Cortex of kidney (tissue), 1 donor: ENCODE results near the gene GRM1.

Experiments used
- DNase-seq: peaks from one replicate; lab custom pipeline; 2025; lab: John Stamatoyannopoulos, UW

The GRM1 gene

GRCh38 chr6:146028851-146029572, at the start of gene GRM1:
Gene GRM1, plus strand, starts transcription at chr6:146029062. Its CDS starts 456 bp downstream, at chr6:146029518.
- no peak for DNase-seq

DNA sequence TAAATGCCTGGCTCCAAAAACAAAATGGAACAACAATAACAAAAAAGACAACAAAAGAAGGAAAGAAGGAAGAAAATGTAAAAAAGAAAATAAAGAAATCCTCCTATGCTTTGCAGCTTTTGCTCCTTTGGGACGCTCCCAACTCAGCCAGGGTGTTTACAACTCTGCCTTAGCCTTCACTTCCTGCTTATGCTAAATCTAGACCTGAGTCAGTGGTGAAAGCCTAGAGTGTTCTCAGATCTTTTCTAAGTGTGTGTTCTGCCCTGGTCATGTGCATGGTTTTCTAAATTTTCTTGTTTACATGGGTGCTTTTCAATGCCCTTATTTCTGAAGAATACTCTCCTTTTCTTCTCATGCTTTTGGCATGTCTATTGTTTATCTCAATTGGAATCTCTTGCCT, 19.5 kb upstream of the GRM1 start:
- no peak for DNase-seq

GRCh38 chr6:146014233-146014632, 14.6 kb upstream of the GRM1 start:
- DNase-seq: no peak

DNA sequence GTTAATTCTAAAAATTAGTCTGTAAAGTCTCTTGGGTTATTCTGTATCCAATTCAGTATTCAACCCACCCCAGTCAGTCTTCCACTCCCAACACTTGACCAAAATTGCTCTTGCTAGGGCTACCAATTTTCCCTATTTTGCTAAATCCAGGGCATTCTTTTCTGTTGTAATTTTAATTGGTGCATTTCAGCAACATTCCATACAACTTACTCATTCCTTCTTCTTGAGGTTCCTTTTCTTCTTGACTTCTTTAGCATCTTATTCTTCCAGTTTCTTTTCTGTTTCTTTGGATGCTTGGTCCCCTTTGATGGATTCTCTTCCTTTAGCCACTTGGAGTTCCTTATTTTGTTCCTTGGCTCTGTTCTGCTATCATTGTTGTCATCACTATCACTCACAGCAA, 11.2 kb upstream of the GRM1 start:
- DNase-seq: no peak

DNA sequence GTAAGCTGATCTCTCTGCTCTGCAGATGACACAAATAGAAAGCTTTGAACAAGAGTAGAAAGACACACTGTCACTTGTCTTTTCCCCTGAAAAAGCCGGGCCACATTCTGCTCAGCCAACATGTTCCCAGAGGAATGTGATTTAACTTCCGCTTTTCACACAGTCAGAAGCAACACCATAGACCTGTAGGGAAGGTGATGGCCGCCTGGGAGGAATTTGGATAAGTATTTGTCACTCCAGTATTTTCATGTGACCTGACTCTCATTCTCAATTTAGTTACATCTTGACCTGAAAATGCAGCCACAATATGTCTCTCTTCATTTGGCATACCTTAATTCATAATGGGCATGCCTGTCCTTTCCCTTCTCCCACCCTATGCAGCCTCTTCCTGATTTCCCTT, 2.0 kb upstream of the GRM1 start:
- DNase-seq: no peak

DNA sequence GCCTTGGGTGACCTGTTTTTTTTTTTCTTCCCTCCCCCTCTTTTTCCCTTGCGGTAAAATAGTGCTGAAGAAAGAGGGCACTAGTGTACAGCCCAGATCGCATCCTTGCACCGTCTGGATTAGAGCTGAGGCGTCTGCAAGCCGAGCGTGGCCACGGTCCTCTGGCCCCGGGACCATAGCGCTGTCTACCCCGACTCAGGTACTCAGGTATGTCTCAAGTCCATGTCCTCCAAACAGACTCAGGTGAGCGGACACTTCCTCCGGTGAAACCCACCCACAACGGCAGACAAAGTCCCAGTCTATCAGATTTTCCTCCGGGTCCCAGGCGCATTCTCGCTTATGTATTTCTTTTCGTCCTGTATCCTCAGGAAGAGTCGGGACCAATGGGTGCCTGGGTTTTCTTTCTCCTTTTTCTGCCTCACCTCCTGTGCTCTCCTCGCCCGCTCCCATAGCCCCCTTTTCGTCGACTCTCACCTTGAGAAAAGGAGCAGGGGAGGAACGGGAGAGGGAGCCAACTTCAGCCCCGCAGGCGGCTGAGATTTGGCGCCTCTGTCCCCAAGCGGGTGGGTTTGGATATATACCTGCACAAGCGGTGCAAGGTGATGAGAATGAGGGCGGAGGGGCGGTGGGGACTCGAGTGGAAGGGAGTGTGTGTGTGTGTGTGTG, 1.1 kb upstream of the GRM1 start:
- no peak for DNase-seq

GRCh38 chr6:146028252-146028795, 538 bp upstream of the GRM1 start:
- no peak for DNase-seq

- DNase-seq: no peak
Observed at GRCh38 chr6:146029573-146030184, 817 bp downstream of the GRM1 start.

DNA sequence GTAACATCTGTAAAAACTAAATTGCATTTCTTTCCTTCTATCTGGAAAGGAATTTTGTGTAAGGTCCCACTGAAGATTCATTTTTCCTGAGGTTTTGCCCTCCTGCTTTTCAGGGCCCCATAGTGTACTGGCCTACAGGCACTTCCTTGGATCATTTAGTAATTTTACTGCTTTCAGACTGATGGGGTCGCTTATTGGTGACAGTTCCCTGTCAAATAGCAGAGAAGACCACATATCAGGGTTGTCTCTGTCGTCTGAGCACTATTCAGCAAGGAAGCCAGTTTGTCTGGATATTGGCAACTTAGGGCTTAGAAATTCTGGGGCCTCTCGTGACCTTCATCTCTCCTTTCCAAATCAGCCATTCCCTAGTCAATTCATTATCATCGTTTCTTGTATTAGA, 3.5 kb downstream of the GRM1 start:
- no peak for DNase-seq

DNA sequence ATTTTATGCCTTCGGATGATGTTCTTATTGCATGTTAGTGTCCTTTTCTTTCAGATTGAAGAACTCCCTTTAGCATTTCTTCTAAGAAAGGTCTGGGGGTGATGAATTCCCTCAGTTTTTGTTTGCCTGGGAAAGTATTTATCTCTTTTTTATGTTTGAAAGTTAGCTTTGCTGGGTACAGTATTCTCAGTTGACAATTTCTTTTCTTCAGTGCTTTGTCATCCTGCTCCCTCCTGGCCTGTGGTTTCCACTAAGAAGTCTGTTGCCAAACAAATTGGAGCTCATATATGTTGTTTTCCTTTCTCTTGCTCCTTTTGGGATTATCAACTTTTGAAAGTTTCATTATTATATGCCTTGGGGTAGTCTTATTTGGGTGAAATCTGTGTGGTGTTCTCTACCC, 11.5 kb downstream of the GRM1 start:
- DNase-seq: no peak

DNA sequence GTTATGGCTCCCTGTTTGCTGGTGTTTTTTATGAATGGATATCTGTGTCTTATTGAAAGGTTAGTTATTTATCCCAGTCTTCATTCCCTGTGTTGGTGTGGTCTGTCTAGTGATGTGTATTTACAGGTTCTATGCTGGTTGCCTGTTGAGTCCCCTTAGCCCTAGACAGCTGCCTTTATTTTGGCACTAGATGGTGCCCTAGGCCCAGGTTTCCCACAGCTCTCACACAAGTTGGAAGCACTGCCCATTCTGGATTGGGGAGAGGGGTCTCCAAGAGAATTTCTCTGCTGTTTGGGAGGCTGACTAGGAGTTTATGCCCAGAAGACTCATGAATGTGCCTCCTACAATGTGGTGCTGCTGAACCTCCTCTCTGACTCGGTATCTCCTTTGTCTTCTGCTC, 12.4 kb downstream of the GRM1 start:
- no peak for DNase-seq

DNA sequence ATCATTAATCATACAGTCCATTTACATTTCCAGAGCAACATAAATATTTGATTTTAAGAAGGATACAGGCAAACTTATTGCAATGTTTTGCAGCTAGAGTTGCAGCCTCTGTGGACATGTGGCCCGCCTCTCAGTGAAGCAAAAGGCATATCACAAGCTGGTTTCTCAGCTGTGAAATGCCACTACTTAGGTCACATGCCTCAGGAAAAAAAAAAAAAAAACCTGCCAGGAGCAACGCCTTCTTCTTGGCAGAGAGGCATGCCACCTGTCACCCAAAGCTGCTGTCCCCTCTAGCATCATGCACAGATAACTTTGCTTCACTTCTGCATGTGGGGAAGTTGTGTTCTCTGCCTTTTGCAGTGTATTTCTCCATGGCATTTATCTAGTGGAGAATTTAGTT, 18.5 kb downstream of the GRM1 start:
- no peak for DNase-seq

- no peak for DNase-seq
Observed at GRCh38 chr6:146050168-146050567, 21.3 kb downstream of the GRM1 start.

DNA sequence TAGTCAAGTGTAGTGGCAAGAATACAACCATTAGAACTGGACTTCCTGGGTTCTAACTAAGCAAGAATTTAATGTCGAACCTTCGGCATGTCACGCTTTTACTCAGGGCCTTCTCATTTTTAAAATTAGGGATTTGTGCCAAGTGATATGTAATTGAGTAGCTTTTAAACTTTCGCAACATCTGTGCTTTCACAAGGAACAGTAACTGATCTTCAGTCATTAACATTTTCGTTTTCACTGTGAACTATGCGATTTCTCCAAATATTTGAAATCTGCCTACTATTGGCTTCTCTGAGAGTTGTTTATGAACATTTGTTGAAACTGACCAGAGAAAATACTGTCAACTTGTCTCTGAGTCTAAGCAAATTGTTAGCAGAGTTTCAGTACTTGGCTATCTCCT, 27.6 kb downstream of the GRM1 start:
- no peak for DNase-seq

DNA sequence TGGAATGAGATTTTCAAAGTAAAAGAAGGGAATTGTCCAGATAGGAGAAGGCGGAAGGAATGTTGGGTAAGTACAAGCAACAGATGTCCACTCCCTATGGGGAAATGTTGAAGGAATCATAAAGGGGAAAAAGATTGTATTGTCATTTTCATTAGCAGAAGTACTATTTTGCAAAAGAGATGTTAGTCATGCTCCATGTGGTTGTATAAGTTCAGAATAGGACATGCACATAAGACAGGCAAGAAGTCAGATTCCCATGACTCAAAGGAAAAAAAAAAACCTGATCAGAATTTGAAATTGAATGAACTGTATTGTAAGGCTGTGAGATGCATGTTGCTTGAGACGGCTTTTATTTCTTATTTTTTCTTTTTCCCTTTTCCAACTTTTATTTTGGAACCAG, 36.8 kb downstream of the GRM1 start:
- DNase-seq: no peak

DNA sequence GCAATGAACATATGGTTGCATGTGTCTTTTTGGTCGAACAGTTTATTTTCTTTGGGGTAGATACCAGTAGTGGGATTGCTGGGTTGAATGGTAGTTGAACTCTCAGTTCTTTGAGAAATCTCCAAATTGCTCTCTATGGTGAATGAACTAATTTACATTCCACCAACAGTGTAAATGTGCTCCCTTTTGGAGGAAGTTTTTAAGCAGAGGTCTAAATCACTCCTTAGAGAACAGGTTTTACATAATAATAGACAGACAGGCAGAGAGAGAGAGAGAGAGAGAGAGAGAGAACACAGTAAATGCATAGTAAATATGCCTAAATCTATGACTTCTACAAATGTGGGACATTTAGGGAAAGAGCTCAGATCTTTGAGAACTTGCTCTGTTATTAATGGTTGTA, 37.6 kb downstream of the GRM1 start:
- no peak for DNase-seq

DNA sequence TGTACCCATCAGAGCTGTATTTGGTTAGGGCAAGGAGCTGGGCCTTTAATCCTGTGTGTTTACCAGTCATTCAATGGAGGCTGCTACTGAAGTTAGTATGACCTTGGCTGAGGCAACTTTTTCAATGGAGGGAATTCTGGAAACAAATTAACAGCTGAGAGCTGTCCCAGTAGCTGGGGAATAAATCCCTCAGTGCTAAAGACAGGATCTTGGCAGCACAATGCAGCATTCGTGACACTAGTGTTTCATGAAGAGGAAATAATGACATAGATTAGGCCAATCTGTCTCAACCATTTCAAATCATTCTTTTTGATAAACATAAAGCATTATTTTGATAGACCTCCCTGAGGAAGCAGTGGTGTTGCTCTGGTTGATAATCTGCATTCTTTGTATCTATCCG, 42.9 kb downstream of the GRM1 start:
- no peak for DNase-seq

GRCh38 chr6:146077992-146078391, 49.1 kb downstream of the GRM1 start:
- no peak for DNase-seq

DNA sequence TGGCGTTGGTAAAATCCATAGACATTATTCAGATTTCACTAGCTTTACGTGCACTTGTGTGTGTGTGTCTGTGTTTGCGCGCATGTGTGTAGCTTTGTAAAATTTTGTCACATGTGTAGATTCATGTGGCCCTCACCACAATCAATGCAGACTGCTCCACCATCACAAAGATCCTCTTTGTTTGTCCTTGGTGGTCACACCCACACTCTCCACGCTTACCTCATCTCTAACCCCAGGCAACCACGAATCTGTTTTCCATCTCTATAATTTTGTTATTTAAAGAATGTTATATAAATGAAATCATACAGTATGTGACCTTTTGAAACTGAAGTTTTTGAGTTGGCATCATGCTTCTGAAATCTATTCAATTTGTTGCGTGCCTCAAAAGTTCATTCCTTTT, 58.5 kb downstream of the GRM1 start:
- DNase-seq: no peak

- DNase-seq: no peak
Observed at GRCh38 chr6:146090474-146090873, 61.6 kb downstream of the GRM1 start.

DNA sequence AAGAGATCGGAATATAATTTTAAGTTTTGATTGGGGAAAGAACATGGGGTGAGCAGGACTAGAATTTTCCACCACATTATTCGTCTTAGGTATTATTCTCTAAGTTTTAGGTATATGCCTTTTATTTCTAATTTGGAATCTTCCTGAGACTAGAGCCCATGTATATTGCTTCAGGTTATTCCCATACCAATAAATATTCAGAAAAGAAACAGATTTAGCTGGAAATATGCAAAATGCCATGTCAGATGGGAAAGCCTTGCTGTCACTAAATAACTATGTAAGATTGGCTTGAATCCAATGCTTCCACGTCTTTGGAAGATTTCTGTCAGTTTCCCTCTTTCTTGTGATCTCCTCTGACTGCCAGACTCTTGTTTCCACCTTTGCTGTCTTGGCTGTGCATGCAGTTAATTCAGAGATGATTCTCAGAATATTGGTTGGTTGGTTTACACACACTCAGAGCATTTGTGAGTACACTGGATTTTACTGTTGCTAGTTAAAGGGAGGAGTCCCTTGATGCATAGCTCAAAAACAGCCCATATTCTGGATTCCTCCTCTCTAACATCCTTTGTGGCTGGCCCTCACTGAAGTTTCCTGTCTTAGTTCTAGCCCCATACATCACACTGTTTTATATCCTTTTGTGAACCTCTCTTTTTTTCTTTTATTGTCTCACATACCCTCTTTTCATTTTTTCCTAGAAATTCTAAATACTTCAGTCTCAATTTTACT, 64.3 kb downstream of the GRM1 start:
- no peak for DNase-seq

GRCh38 chr6:146095481-146095880, 66.6 kb downstream of the GRM1 start:
- no peak for DNase-seq

- DNase-seq: no peak
Observed at GRCh38 chr6:146097586-146097985, 68.7 kb downstream of the GRM1 start.
